Activated naive CD4-positive, alpha-beta T cell (primary cell): ENCODE results near the gene PLA2R1.
"Not testable (repeated sequence)": the region's sequence is repeated elsewhere in the genome, so short reads cannot be mapped to it uniquely, and the experiment has no call there.

Experiments used
- DNase-seq, 4 experiments: peaks; one replicate each; lab custom pipeline; 2025; lab: John Stamatoyannopoulos, UW

PLA2R1 gene

GRCh38 chr2:159982842-159983785 lies 79.3 kb downstream of the PLA2R1 start:
- DNase-seq: no peak

GRCh38 chr2:159982270-159982669 lies 80.1 kb downstream of the PLA2R1 start:
- DNase-seq: no peak

DNA sequence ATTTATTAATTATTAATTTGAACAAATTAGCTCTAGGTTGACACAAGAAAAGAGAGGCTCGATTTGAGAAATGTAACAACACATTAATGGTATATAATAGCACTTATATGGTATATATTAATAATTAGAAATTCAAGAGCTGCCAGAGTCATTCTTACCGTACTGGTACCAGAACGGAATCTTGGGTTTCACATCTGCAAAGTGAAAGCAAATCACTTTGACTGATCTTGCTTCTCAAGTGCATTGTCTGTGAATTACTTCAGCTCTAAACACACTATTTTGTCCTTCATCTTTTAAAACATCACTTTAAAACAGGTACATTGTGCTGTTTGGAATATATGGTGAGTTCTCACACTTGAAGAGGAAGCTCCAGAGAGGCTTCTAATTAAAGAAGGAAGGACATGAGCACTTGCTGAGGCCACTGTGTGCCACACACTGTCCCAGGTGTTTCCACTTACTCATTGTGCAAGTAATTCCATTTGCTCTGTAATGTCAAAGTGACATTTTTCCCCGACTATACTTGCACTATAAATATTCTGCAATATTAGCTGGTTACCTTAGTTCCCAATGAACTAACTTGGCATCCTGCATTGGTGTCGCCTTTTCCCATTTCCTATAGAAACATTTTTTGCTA lies 85.8 kb downstream of the PLA2R1 start:
- DNase-seq: no peak

GRCh38 chr2:159973325-159973724 lies 89.1 kb downstream of the PLA2R1 start:
- no peak for DNase-seq

GRCh38 chr2:159971365-159972152 lies 90.9 kb downstream of the PLA2R1 start:
- no peak for DNase-seq

DNA sequence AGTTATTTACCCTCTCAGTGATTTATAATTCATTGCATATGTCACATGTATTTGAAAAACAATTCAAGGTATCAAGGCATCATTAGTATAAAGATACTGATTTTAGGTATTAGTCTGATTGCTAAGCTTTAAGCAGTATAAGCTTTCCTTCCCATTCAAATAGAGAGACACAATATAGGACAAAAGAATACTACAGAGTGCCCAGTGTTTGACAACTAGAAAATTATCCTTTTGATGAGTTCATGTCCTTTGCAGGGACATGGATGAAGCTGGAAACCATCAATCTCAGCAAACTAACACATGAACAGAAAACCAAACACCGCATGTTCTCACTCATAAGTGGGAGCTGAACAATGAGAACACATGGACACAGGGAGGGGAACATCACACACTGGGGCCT lies 91.9 kb downstream of the PLA2R1 start:
- DNase-seq: not testable (repeated sequence)

- no peak for DNase-seq
Observed at GRCh38 chr2:159968279-159968900, 94.0 kb downstream of the PLA2R1 start.

- DNase-seq: no peak
Observed at GRCh38 chr2:159963700-159964099, 98.7 kb downstream of the PLA2R1 start.

- DNase-seq: not testable (repeated sequence)
Observed at GRCh38 chr2:159962513-159962912, 99.9 kb downstream of the PLA2R1 start.

DNA sequence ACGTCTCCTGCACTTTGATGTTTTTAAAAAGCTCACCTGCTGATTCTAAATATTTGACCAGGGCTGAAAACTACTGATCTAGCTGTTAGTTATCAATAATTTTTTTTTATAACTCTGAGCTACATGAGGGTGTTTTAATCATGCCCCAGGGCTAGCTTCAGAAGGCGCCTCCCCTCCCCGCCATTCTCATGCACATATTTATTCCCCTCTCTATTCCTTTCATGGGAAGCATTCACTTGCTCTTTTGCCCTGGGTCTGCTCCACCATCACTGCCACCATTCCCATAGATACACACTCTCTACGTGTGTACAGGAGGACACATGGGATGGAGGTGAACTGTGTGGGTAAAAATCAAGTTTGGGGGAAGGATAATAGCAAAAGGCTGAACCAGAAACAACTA lies 101.0 kb downstream of the PLA2R1 start:
- DNase-seq: no peak

DNA sequence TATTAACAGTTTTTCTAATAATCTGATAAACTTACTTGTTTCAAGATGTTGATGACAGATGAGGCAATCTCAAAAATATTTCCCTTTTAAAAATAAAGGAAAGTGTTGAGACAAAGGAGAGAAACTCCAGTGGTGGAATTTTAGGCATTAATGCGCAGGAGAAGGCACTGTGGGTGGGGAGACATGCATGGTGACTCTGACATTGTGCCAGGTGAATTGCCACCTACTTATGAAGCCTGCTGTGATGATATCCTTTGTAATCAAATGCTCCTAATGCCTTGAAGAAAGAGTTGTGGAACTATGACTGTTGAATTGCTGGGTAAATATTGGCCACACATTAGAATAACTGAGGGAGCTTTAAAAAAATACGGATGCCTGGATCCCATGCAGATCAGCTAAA lies 101.4 kb downstream of the PLA2R1 start:
- no peak for DNase-seq

- no peak for DNase-seq
Observed at GRCh38 chr2:159960414-159960813, 102.0 kb downstream of the PLA2R1 start.

GRCh38 chr2:159959136-159959535 lies 103.3 kb downstream of the PLA2R1 start:
- no peak for DNase-seq

DNA sequence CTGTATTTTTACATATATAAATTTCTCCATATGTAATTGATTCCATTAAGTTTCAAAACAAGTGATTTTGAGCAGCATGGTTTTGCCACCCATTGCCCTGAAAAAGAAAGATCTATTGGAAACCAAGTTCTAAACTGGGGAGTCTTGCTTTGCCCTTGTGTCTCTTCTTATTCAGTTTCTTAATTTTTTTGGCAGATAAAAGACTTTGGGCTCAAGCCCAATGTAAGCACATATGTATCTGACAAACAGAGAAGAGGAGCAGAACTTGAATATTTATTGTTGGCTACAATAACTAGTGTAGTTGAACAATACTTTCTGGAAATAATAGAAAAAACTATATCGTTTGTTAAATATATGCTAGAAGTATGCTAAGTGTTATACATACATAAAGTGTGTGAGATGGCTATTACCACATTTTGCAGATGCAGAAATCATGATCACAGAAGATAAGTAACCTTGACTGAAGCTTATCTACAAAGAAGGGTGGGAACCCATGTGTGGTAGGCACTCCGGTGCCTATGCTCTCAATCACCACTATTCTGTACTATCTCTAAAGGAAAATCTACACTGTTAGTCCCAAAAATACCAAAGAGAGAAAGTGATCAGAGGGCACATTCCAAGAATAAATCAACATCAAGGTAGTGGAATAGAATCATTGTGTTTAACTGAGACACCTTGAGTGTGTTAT lies 109.1 kb downstream of the PLA2R1 start:
- no peak for DNase-seq

DNA sequence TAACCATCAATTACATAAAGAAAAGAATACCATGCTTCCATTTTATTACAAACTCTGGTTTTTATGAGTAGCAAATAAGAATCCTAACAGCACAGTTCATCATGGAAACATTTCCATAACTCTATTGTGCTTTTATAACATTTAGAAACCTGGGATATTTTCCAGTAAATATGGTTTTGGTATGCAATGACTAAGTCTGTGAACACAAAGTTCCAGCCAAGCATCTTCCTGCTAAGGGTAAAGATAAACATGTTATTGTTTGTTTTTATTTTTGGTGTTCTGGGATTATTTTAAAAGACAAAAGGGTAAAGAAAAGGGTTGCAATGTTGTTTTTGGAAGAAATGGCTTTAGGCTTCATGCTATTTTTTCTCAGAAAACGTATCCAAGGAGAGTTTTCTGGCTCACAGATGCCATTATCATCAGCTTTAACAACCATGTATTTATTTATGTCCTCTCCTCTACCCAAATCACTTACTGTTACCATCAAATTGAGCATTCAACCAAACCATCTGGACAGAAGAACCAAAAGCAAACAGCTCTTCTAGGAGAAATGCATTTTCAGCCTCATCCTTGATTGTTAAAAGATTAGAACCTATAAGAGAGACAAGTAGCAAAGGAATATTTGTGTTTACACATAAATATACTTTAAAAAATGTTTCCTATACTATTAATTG lies 116.0 kb downstream of the PLA2R1 start:
- DNase-seq: no peak

DNA sequence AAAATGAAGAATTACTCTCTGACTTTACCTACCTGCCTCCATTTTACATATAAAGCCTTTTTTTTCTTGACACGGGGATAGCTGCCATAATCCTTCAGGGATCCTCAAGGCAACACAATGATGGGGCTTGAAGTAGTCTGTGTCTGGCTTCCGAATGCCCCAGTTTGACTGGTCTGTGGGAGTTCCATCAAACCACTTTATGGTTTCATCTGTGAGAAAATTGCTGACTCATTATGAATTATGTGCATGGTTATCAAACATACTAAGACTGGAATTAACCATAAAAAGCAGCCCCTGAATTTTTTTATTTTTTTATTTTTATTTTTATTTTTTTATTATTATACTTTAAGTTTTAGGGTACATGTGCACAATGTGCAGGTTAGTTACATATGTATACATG lies 117.5 kb downstream of the PLA2R1 start:
- no peak for DNase-seq

DNA sequence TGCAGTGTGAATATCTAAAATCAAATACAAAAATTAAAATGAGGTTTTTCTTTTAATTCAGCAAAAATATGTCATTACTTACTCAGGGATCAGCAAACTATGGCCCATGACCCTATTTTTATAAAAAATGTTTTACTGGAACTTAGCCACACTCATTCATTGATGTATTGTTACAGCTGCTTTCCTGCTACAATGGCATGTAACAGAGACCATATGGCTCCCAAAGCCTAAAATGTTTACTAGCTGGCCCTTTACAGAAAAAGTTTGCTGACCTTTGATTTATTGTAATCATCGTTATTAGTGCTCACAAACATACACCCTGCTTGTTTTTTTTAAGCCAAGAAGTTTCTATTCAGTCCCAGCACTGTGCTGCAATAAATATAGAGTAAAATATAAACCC lies 120.3 kb downstream of the PLA2R1 start:
- no peak for DNase-seq

GRCh38 chr2:159941729-159942128 lies 120.7 kb downstream of the PLA2R1 start:
- no peak for DNase-seq

DNA sequence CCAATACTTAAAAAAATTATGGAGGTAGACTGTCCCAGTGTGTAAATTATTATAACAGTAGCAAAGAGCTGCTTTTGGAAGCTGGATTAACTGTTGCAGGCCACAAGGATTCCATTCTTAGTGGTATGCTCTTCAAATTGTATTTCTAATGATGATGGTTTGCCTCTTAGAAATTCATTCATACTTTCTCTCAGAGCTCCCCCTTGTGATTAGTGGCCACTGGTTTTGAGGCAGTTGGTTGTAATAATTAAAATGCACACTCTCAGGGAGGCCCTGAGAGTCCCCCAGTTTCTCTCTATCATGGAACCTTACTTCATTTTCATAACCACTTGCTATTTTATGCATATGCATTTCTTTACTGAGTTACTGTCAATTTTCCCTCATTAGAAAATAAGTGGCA lies 122.5 kb downstream of the PLA2R1 start:
- no peak for DNase-seq

- DNase-seq: no peak
Observed at GRCh38 chr2:159938395-159938794, 124.0 kb downstream of the PLA2R1 start.

GRCh38 chr2:159936471-159936870 lies 125.9 kb downstream of the PLA2R1 start:
- no peak for DNase-seq
